HCEC 1CT (cell line): Measurements from ENCODE around the gene SPNS1.

Experiments
- DNase-seq: peaks from one replicate; pipeline ENCODE4 v3.0.0-alpha.2; 2017

SPNS1 gene

DNA sequence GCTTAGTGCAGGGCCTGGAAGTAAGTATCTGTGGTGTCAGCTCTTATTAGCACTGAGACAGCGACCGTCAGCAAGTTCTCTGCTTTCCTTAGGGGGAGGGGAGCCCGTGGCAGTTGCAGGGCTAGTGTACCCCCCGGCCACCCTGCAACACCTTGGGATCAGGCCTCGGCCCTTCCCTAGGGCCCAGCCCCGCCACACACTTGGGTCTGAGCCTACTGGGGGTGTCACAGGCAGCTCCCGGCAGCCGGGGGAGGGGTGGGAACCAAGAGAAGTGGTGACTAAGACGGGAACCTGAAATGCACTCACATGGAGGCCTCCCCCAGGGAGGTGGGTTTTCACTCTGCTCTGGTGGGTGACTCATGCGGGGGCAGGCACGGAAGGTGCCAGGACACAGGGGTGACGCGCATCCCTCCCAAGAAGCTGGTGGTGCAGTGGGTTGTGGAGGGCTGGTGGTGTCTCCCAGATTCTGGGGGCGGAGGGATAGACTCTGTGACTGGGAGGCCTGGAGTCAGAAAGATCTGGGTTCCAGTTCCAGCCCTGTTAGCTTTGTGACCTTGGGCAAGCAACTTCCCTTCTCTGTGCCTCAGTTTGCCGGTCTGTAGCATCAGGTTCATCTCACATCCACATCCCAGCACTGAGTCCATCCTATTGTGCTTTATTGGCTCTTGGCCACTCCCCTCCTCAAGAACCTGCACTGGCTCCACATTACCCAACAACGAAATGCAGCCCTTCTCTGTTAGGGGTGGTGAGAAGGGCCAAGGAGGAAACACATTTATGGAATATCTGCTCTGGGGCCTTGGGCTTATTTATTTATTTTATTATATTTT, 54.8 kb downstream of the SPNS1 start:
- DNase-seq, result peak; percentile 68

DNA sequence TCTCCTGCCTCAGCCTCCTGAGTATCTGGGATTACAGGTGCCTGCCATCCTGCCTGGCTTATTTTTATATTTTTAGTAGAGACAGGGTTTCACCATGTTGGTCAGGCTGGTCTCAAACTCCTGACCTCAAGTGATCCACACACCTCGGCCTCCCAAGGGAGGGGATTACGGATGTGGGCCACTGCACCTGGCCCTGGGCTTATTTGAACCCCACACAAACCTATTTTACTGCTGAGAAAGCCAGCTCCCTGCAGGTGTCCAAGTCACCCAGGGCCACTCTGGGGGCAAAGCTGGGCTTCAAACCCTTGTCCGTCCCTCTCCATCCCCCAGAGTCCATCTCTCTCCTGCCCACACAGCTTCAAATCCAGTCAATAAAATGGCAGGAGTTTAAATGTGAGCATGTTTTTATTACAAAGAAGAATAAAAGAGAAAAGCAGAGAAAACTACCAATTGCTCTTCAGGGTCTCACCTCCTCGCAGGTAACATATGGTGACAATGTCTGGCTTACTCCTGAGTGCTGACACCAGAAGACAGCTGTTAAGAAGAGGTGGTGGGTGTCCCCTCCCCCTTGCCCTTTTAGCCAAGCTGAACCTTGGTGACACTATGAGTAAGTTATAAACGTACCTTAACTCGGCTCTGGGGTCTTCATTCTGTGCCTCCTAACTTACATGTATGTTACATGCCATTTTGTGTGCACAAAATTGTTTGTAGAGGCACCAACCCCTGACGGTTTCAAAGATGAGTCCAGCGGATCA, 55.7 kb downstream of the SPNS1 start:
- DNase-seq, result no peak
